GM19043 (cell line): ENCODE results near the gene LAMP5.

Source experiments
- ATAC-seq: cut with Tn5 transposase; IDR thresholded peaks from one replicate; pipeline ENCODE4 v1.9.1; 2021; ENCODE audit warnings: low read depth; ENCODE audit not compliant: unreplicated experiment

Gene LAMP5

DNA sequence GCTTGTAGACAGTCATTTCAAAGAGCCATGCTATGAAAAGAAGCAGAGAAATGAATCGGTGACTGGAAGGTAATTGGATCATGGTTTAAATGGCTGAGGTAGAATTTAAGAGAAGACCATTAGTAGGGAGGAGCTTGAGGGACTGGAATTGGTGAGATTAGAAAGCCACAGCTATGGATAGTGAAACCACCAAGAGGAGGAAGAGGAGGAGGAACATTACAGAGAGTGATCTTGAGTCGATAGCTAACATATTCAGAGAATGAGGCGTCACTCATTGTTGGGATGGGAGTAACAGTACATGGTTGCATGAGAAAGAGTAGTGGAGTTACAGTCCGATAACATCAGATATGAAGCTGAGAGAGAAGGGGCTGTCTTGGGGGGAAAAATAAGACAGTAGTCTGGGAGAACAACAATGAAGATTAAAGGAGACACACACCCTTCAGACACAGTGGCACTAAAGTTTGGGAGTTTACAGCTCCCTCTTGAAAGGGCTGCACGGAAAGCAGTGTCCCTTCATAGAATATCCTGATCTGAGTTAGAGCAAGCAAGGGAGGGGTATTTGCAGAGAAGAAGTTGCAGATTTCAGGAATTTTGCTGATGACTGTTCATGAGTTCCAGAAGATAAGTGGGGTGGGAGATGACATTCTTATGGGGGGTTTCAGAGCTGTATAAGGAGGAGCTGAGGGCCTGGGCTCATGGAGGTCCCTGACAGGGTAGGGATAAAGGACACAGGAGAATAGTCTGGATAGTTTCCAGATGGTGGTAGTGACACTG is 15.1 kb upstream of the LAMP5 start:
- no peak for ATAC-seq

DNA sequence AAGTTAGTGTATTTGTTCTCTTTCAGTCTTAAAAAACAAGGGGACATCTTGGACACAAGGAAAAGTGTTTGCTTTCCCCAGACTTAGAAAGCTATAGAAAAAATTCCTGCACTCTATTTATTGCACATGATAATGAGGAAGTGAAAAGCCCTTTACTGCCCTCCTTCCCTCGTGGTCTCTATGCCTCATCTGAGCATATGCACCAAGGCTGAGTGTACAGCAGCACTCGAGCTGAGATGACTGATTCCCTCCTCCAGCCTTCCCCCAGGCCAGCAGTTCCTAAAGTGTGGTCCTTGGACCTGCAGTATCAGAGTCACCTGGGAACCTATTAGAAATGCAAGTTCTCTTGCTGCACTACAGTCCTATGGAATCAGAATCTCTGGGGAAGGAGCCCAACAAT is 14.3 kb upstream of the LAMP5 start:
- ATAC-seq = no peak

DNA sequence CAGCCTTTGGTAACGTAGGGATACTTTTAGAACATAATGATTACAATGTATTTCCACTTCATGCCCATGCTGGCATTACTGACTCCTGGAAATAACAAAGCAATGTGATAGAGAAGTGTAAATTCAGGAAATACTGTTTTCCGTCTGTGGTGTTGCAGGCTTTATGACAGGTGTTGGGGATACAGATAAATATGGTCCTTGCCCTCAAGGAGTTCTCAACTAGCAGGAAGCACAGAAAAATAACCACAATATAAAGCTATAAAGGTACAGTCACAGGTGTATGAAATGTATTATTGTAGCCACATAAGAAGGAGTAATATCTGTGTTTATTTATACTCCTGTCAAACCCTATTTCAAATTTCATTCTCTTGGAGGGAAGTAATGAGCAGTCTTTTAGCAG is 12.9 kb upstream of the LAMP5 start:
- ATAC-seq = no peak

DNA sequence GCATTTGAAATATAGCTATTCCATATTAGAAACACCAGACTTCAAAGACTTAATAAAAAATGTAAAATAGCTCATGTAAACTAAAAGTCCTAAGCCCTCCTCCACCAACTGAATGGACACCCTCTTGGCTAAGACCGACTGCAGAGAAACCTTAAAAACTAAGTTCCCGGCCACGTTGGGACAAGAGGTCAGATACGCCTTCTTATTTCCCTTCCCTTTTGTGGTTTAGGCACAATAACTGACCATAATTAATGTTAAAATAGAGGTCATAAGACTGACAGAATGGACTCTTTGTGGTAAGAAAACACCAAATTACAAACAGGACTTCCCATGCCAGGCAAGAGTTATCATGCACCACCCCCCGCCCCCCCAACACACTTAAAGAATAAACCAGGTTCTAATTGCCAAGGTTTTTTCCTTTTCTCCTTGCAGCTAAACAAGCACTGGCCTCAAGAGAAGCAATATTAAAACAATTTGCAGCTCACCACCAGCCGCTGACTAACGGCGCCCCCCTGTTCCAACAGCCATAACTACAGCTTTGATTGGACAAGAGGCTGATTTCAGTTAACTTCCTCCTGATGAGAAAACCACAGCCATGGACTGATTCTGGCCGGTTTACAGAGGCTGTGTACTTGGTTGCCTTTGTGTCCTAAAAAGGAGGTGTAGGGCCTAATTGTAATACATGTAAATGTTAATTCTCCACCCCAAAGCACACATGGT is 10.7 kb upstream of the LAMP5 start:
- ATAC-seq = no peak

DNA sequence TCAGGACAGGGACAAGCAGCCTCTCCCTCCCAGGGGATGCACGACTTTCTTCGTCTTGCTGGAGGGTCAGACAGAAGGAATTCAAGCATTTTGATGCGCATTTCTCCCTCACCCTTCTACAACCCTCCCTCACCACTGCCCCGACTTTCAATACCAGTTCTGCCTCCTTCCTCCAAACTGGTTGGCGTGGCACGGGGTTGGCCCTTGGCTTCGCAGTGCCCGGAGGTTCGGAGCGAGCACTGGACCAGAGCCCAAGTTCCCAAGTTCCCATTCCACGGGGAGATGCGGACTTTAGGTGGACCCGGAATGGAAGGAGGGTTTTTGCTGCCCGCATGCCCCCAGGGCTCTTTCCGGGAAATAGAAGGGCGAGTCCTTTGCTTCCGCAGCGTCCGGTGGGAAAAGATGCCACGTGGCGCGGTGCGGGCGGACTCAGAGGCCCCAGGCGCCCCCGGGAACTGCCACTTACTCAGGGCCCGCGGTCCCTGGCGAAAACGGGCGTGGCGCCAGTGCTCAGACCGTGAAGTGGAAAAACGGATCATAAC is 8.0 kb upstream of the LAMP5 start:
- no peak for ATAC-seq

DNA sequence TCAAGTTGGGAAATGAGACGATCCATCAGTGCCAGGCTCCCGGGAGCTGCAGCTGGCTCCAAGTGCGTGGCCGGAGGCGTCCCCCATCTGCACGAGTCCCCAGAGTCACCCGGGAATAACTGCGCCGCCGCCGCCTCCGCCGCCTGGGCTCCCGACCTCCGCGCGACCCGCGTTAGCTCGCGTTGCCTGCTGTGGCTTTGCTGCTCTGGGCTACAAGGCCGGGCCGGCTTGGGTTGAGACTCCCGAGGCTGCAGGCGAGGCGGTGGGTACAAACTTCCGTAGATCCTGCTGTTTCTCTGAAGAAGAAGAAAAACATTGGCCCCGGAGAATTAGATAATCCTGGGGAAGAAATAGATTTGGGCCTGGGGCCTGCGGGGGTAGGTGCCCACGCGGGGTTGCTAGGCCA is 7.4 kb upstream of the LAMP5 start:
- ATAC-seq = no peak

DNA sequence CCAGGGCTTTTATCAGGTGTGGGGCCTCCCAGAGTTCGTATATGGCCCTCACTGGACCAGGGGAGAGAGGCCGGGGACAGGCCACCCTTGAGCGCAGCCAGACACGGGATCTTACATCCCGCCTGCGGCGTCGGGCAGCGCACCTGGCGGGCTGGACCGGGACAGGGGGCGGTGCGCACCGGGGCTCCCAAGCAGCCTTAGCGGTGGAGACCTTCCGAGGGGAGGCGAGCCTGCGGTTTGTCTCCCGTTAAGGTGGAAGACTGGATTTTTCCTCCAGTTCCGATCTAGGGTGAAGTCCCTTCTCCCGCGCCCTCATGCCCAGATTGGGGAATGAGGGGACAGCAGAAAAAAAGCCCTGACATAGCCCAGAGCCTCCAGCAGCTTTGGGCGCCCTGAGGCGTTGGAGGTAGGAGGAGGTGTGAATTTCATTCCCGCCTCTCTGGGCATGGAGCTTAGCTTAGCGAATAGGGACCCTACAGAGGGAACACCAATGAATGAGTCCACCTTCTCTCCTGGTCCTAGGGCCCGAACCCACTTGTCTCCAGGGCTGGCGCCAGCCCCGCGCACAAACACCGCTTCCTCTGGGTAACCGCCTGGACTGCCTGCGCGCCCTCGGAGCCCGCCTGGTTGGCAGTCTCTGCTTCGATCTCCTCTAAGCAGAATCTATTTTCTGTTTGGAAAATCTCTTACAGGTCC is 6.7 kb upstream of the LAMP5 start:
- no peak for ATAC-seq

DNA sequence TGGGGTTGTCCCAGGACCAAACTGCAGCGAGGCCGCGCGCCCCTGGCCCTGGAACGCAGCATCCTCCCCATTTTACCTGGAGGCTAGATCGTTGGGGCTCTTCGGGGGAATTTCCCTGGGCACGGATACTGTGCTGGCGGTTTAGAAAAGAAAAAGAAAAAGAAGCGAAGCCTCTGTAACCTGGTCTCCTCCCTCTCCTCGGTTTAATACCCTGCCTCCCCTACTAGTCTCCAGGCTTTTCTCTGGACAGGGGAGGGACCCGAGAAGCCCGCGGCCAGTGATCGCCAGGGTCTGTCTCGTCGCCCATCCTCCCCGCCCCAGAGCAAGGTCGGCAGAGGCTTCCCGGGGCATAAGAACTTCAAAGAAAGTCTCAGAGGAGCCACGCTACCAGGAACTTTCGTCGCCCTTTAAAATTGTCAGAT is 6.1 kb upstream of the LAMP5 start:
- ATAC-seq = no peak

DNA sequence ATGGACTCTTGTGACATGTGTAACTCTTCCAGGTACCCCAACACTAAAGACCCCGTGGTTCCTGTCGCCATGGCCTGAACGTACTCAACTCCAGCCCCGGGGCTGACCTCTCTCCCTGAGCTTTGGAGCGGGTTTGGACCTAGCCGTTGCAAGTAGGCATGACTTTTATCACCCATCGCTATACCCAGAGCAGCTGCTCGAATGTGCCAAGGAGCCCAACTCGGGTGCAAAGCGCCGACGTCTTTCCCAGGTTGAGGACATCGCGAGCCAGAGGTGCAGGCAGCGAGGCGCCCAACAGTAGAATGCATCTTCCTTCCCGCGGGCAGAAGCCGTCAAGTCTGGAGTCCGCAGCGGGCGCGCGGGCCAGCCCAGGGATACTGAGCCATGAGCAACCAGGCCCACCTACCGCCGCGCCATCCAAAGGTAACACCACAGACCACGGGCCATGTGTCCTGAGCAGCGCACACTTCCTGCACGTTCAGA is 5.7 kb upstream of the LAMP5 start:
- ATAC-seq = no peak

DNA sequence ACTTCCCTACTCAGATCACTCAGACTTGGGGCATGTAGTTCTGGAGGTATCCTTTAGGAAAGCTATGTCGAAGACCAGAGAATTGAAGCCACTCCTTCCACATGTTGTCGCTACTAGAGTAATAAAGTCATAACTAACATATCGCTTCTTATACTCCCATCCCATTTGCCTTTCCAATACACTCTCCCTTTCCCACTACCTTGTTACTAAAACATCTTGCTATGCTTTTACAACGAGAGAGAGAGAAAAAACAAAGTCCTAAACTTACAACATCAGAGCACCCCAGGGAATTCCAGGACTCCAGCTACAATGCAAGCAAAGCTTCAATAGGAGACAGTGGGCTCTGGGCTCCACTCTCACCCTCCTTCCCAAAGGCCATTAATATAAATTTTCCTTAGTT is 5.1 kb upstream of the LAMP5 start:
- ATAC-seq = no peak

DNA sequence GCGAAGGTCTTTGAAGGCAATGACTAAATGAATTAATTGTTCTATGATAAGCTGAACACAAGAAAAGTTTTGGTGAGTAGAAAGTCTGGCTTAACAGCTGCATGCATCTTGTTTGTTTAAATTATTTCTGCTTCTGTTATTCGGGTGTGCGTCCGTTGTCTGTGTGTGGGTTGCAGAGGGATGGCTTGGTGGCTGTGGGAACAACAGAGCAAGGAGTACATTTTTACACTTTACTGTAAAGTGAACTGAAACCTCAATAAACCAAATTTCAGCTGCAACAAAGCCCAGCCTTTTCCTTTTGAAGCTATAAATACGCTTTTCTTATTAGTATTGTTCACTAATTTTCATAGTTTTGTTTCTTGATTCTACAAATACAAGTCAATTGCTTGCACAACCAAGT is 3.5 kb upstream of the LAMP5 start:
- ATAC-seq = peak; percentile 48

DNA sequence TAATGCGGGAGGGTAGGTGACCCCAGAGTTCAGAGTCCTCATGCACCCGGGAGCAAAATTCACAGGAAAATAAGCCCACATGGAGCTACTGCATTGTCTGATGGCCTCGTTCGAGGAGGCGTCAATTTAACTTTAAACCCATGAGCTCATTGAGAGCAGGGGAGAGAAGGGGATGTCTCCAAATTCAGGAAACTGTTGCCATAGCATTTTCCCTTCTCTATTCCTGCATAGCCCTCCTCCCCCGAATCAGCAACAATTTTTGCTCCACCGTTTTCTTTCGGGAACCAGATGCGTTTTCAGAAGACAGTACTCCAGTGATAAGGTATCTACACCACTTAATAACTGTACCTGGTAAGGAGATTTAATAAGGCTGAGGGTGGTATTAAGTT is 324 bp upstream of the LAMP5 start:
- no peak for ATAC-seq

DNA sequence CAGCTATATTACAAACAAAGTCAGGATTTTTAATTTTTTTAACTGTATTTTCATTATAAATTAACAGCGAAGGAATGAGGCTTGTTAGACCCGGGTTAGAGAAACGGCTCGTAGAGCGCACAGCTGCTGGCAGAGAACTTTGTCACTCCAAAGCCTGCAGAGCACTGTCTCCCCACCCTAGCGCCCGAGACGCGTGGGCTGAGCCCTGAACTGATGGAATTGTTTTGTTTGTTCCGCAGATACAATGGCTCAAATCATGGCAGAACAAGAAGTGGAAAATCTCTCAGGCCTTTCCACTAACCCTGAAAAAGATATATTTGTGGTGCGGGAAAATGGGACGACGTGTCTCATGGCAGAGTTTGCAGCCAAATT is 810 bp downstream of the LAMP5 start:
- no peak for ATAC-seq

DNA sequence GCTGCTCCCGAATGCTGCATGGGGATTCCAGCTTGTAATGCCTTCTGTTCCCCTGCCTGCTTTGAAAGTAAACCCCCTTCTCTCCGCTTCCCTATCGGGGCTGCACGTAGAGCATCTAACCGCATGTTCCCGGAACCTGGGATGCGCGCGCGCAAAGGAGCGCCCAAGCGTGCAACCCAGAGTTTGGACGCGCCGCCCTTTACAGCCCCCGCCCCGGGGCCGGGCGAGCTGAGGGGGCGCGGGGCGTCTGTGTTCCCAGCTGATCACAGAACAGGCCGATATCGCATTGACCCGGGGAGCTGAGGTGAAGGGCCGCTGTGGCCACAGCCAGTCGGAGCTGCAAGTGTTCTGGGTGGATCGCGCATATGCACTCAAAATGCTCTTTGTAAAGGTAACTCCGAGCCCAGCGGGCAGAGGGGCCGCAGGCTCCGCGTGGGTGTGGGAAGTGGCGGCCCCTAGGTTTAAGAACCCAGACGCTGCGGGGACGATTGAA is 1.4 kb downstream of the LAMP5 start:
- no peak for ATAC-seq

DNA sequence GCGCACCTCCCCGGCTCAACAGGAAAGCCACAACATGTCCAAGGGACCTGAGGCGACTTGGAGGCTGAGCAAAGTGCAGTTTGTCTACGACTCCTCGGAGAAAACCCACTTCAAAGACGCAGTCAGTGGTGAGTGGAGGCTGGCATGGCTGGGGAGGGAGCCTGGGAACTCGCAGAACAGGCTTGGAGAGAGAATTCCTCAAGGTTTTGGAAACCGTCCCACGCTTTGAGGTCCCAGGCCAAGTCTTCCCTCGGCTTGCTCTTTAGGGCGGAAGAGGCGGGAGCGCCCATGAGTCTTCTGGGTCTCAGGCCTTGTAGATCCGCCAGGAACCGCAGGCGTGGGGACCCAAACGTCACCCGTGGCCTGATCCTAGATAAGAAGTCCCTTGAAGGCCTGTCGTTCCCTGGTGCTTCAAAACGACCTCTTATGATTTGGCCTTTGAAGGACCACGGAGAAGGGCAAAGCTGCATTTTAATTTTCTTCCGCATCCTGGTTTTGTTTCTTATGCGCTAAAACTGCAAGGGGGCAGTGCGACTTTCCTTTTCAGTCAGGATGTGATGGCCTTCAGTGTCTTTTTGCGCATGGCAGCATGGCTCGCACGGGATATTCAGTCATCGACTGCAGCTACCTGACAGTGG is 2.0 kb downstream of the LAMP5 start:
- ATAC-seq = no peak

DNA sequence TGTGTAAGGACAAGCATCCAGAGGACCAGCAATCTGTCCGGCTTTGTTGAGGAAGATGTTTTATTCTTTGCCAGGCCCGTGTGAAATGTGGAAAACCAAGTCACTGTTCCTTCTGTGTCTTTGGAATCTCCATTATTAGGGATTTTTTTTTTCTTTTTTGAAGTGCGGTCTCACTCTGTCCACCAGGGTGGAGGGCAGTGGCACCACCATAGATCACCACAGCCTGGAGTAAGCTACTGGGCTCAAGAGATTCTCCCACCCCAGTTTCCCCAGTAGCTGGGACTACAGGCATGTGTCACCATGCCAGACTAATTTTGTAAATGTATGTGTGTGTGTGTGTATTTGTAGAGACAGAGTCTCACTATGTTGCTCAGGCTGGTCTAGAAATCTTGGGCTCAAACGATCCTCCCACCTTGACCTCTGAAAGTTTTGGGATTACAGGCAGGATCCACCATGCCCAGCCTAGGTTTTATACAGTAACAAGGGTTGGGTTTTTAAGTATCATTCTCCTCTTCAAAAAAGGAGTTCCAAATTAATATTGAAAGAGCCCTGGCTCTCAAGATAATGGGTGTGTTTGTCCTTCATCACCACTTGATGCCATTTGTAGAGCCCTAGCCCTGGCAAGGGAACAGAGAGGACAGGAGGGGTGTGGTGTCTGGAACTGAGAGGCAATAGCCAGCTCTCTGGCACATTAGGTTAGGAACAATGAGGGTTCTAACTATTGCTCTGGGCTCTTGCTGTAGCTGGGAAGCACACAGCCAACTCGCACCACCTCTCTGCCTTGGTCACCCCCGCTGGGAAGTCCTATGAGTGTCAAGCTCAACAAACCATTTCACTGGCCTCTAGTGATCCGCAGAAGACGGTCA is 3.1 kb downstream of the LAMP5 start:
- ATAC-seq = no peak

DNA sequence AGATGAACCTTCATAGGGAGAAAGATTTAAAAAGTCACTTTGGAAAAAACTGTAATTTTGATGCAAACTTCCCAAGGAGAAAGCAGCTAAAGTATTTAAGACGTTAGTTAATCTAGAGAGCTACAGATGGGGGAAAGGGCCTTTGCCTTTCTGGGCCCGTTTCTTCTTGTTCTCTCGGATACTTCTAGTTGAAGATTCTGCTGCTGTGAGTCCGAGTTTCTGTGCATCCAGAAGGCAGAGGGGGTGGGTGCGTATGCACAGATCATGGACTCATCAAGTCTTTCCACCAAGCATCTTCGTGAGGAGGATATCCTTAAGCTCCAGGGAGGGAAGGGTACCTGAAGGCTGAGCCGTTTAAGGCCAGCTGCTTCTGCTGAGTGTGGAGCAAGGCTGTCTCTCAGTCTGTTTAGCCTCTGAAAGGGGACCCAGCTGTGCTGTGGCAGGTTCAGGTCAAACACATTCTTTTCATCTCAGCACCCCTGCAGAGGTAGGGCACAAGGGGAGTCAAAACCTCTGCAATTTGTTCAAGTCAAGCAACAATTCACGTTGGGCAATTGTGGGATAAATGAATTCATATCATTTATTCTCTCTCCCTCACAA is 4.3 kb downstream of the LAMP5 start:
- no peak for ATAC-seq

DNA sequence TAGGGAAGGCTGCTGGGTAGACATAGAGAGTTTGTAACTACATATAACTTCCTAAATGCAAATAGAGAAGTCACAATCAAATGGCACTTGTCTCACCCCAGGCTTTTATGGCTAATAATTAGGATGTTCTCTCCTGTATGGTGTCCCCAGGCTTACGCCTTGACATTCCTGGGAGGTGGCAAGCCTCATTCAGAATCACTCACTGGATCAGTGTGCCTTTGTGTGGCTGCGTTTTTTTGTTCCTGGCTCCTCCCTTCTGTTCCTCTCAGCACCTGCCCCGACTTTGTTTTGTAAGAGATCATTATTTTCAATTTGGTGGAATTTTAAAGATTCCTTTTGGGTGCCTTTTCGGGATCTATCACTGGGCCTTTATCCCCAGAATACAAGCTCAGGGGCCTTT is 5.7 kb downstream of the LAMP5 start:
- no peak for ATAC-seq

DNA sequence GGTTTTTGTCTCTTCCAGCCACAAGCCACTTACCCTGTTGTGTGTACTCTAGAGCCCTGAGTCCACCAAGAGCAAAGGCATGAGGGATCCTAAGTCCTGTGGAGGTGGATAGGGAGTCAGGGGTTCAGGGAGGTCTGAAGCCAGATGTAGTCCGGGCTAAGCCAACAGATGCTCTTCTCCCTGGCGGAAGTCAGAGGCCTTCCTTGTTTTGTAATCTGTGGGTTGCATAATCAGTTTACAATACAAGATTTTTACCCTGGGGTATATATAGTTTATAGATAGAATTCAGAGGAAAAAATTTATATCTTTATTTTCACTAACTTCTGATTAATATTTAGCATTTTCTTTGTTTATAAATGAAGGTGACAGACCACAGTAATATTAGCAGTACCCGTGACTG is 9.2 kb downstream of the LAMP5 start:
- no peak for ATAC-seq
